Activated naive CD8-positive, alpha-beta T cell treated with anti-CD3 and anti-CD28 coated beads for 36 hours (primary cell): Measurements from ENCODE around the gene UST. TPM values are rescaled to one million over a fixed set of nuclear protein-coding genes. Genes with fewer than 3 reads are reported as not detected.

ENCODE experiments used
- DNase-seq: peaks from one replicate; pipeline ENCODE4 v3.0.0; 2021
- H3K27ac Mint-ChIP-seq: one replicate; pipeline ENCODE4 v1.8.0; 2022; ENCODE audit warnings: mild to moderate bottlenecking, moderate library complexity, mixed read lengths
- H3K27me3 Mint-ChIP-seq: one replicate; pipeline ENCODE4 v1.8.0; 2022; ENCODE audit warnings: mild to moderate bottlenecking, mixed read lengths
- H3K36me3 Mint-ChIP-seq: one replicate; pipeline ENCODE4 v1.8.0; 2021; ENCODE audit warnings: mild to moderate bottlenecking, mixed read lengths
- H3K4me1 Mint-ChIP-seq: one replicate; pipeline ENCODE4 v1.8.0; 2021; ENCODE audit warnings: mixed read lengths
- H3K4me3 Mint-ChIP-seq: one replicate; pipeline ENCODE4 v1.8.0; 2022; ENCODE audit warnings: mild to moderate bottlenecking, moderate library complexity, mixed read lengths
- H3K9me3 Mint-ChIP-seq: one replicate; pipeline ENCODE4 v1.8.0; 2022; ENCODE audit warnings: mixed read lengths
- total RNA-seq, 2 experiments: library from RNA; stranded (reverse); gene quantifications; one replicate each; pipeline ENCODE4 v1.2.3, GENCODE V29; 2021

Gene UST
- total RNA-seq, 2 experiments from 2014 or later, result 0.82 to 0.89 TPM

GRCh38 chr6:148824291-148824690, 77.5 kb downstream of the UST start:
- DNase-seq, result no peak
- Mint-ChIP-seq H3K4me1 (no peaks in the 10 kb centered on the region), H3K27me3 (peaks cover 8% of the 10 kb centered on the region), H3K27ac (no peak overlapping the region), H3K9me3 (peaks cover 4% of the 10 kb centered on the region), H3K4me3 (no peak overlapping the region), H3K36me3 (no peaks in the 10 kb centered on the region)

- H3K36me3 Mint-ChIP-seq, result no peaks in the 10 kb centered on the region
- H3K27me3 Mint-ChIP-seq, result peaks cover 8% of the 10 kb centered on the region
- H3K4me3 Mint-ChIP-seq, result no peak overlapping the region
- DNase-seq, result no peak
- no peaks in the 10 kb centered on the region for H3K4me1 Mint-ChIP-seq
- H3K9me3 Mint-ChIP-seq, result peaks cover 4% of the 10 kb centered on the region
- no peak overlapping the region for H3K27ac Mint-ChIP-seq
Measured at GRCh38 chr6:148824960-148825359, 78.1 kb downstream of the UST start.

DNA sequence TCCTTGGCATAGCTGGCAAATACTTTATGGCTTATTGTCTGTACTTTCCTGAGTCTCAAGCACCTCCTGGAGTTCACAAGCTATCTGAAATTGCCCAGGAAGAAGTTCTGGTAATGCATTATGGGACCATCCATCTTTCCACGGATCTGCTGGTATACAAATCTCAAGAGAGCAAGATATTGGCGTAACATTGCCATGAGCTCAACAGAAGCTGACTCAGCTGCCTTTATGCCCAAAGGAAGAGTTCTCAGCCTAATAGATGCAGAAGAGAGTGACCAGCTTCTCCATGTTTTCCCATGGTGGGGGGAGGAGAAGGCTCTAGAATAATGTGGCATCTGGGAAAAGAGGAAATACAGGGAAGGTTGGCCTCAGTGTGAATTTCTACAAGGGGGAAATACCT, 78.7 kb downstream of the UST start:
- no peak overlapping the region for H3K27ac Mint-ChIP-seq
- H3K9me3 Mint-ChIP-seq, result peaks cover 4% of the 10 kb centered on the region
- no peaks in the 10 kb centered on the region for H3K36me3 Mint-ChIP-seq

GRCh38 chr6:148827416-148828045, 80.7 kb downstream of the UST start:
- no peak for DNase-seq
- no peaks in the 10 kb centered on the region for H3K36me3 Mint-ChIP-seq
- peaks cover 8% of the 10 kb centered on the region for H3K27me3 Mint-ChIP-seq
- peaks cover 9% of the 10 kb centered on the region for H3K4me1 Mint-ChIP-seq
- H3K9me3 Mint-ChIP-seq, result peaks cover 4% of the 10 kb centered on the region
- no peak overlapping the region for H3K4me3 Mint-ChIP-seq
- H3K27ac Mint-ChIP-seq, result no peak overlapping the region

More for the DNA sequence above, 78.7 kb downstream of the UST start:
- Mint-ChIP-seq H3K4me1 (peaks cover 3% of the 10 kb centered on the region), H3K4me3 (no peak overlapping the region), H3K27me3 (peaks cover 8% of the 10 kb centered on the region)
- no peak for DNase-seq

DNA sequence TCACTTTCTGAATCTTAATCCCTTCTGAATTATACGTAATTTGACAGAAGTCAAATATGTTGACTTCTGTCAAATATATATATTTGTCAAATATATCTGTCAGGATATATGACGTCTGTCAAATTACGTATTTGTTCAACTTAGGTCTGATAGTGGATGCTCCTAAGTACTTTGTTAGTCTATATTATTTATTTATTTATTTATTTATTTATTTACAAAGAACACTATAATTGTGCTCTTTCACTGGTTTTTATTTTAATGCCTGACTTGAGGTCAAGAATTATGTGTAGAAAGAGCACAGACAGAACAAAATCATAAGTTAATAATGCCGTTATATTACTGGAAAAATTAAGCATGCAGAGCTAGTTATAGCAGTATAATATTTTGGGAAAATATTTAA, 81.2 kb downstream of the UST start:
- Mint-ChIP-seq H3K4me1 (peaks cover 9% of the 10 kb centered on the region), H3K36me3 (no peaks in the 10 kb centered on the region), H3K27ac (no peak overlapping the region), H3K9me3 (peaks cover 4% of the 10 kb centered on the region), H3K4me3 (no peak overlapping the region), H3K27me3 (peaks cover 9% of the 10 kb centered on the region)
- no peak for DNase-seq

DNA sequence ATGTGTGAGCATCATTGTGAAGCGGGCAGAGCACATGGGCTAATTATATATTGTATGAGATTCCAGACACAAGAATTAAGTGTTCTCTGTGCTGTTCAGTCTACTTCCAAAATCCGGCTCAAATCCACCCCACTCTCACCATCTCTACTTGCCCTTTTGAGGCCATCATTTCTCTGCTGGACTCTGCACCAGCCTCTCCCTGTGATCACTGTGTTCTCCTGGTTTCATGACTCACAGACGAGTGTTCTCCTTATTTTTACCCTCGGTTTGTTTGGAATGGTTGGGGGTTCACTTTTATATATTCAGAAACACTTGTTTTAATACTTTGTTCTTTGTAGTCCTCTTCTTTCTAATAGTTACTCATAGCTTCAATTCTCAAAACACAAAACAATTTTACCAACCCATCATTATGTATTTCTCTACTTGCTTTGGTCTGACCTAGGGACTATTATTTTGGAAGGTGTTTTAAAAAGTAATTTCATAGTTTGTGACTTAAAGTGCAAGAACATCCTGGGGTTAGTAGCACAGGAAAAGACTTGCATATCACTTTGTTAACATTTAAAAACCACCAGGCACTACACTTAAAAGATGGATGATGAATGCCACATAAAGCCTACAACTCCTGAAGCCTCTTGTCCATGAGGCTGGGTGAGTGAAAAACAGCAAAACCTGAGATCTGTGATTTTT, 82.7 kb downstream of the UST start:
- H3K27me3 Mint-ChIP-seq, result peaks cover 9% of the 10 kb centered on the region
- H3K4me1 Mint-ChIP-seq, result peaks cover 9% of the 10 kb centered on the region
- no peaks in the 10 kb centered on the region for H3K36me3 Mint-ChIP-seq
- no peak overlapping the region for H3K4me3 Mint-ChIP-seq
- DNase-seq, result no peak
- peaks cover 4% of the 10 kb centered on the region for H3K9me3 Mint-ChIP-seq
- H3K27ac Mint-ChIP-seq, result no peak overlapping the region

DNA sequence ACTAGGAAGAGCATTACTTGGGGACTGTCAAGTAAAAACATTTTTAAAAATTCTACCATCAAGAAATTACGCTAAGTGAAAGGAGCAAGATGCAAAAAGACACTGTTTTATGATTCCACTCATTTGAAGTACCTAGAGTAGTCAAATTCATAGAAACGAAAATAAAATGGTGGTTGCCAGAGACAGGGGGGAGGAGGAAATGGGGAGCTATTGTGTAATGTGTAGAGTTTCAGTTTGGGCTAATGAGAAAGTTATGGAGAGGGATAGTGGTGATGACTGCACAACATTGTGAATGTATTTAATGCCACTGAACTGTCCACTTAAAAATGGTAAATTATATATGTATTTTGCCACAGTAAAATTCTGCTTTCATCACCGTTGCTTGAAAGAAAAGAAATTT, 83.8 kb downstream of the UST start:
- H3K36me3 Mint-ChIP-seq, result no peaks in the 10 kb centered on the region
- H3K27ac Mint-ChIP-seq, result peak overlapping the region; percentile 36
- H3K9me3 Mint-ChIP-seq, result no peaks in the 10 kb centered on the region
- H3K4me1 Mint-ChIP-seq, result peaks cover 9% of the 10 kb centered on the region
- peaks cover 9% of the 10 kb centered on the region for H3K27me3 Mint-ChIP-seq
- no peak for DNase-seq
- peak overlapping the region; percentile 55 for H3K4me3 Mint-ChIP-seq

- peaks cover 12% of the 10 kb centered on the region for H3K4me1 Mint-ChIP-seq
Measured at GRCh38 chr6:148831064-148831463, 84.2 kb downstream of the UST start.

DNA sequence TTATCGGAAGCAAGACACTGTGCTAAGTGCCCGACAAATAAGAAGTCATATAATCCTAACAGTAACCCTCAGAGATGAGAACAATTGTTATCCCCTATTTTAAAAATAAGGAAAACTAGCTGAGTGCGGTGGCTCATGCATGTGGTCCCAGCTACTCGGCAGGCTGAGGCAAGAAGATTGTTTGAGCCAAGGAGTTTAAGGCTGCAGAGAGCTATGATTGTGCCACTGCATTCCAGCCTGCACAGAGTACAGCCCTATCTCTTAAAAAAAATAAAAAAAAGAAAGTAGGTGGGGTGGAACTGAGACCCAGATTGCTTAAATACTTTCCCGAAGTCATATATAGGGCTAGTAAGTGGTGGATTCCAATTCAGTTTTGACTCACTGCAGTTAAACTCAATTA, 84.7 kb downstream of the UST start:
- no peak overlapping the region for H3K4me3 Mint-ChIP-seq
- no peak for DNase-seq
- no peaks in the 10 kb centered on the region for H3K36me3 Mint-ChIP-seq
- no peaks in the 10 kb centered on the region for H3K9me3 Mint-ChIP-seq
- peaks cover 16% of the 10 kb centered on the region for H3K4me1 Mint-ChIP-seq
- H3K27me3 Mint-ChIP-seq, result peaks cover 9% of the 10 kb centered on the region
- no peak overlapping the region for H3K27ac Mint-ChIP-seq

More at GRCh38 chr6:148831064-148831463, 84.2 kb downstream of the UST start:
- DNase-seq, result peak; percentile 3
- Mint-ChIP-seq H3K9me3 (no peaks in the 10 kb centered on the region), H3K27me3 (peaks cover 9% of the 10 kb centered on the region), H3K36me3 (no peaks in the 10 kb centered on the region), H3K4me3 (peak overlapping the region; percentile 55), H3K27ac (no peak overlapping the region)

DNA sequence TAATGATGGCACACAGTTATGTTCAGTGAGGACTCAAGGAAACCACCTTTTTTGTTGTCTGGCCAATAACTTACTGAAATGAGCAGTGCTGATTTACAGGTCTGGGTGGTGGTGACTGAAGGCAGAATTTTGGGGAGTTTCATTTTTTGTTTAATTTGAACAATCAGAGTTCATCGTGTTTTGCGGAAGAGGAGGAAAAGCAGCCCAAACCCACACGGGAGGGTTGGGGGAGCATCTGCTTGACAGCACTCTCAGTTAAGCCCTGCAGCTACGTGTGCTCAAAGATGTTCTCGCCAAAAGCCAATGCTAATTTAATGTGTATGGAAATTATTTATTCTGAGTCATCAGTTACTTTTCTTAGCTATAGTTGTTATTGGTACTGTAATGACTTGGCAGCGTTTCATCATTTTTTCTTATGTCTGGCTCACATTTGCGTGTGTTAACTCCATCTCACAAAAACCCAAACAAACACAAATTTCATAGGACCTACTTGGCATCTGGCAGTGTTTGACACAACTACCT, 89.2 kb downstream of the UST start:
- Mint-ChIP-seq H3K27ac (peak overlapping the region; percentile 38), H3K4me1 (peaks cover 11% of the 10 kb centered on the region), H3K36me3 (no peaks in the 10 kb centered on the region), H3K9me3 (no peaks in the 10 kb centered on the region), H3K27me3 (peaks cover 4% of the 10 kb centered on the region), H3K4me3 (no peak overlapping the region)
- DNase-seq, result no peak

DNA sequence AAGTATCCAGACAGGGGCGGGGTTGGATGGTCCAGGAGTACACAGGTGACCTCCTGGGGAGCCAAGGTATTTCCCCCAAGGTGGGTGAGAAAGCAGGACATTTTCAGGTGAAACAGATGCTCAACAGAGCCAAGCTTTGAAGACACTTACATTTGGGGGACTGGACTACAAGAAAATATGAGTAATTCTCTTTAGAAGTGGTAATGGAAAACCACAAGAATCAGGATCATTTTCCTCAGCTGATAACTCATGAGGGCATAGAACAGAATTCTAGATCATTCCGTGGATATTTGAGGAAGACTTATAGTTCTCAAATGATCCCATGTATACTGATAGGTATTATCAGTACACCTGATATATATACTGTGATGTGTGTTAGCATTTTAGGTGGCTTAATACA, 89.9 kb downstream of the UST start:
- Mint-ChIP-seq H3K4me1 (peaks cover 9% of the 10 kb centered on the region), H3K9me3 (no peaks in the 10 kb centered on the region), H3K36me3 (no peaks in the 10 kb centered on the region), H3K4me3 (no peak overlapping the region), H3K27ac (peak overlapping the region; percentile 38), H3K27me3 (peaks cover 4% of the 10 kb centered on the region)
- DNase-seq, result no peak

- Mint-ChIP-seq H3K27me3 (peaks cover 4% of the 10 kb centered on the region), H3K9me3 (no peaks in the 10 kb centered on the region), H3K4me1 (peaks cover 13% of the 10 kb centered on the region), H3K4me3 (no peak overlapping the region), H3K36me3 (no peaks in the 10 kb centered on the region), H3K27ac (no peak overlapping the region)
- DNase-seq, result no peak
Measured at GRCh38 chr6:148837941-148838340, 91.1 kb downstream of the UST start.

DNA sequence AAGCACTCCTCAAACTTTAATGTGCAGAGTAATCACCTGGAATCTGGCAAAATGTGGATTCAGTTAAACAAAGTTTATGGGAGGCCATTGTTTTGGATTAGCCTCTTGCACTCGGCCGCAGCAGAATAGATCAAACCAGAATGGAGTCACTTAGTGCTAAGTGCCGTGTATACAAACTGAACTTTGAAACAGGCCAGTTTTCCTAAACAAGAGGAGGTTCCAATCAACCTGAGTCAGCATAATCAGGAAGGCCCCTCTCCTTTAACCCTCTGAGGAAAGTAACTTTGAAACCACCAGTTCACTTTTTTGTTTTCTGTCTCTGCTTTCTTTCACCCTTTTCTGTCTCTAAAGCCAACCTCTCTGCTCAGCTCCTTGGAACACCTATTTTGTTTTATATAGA, 92.2 kb downstream of the UST start:
- DNase-seq, result no peak
- Mint-ChIP-seq H3K36me3 (no peaks in the 10 kb centered on the region), H3K4me1 (peaks cover 13% of the 10 kb centered on the region), H3K27me3 (no peaks in the 10 kb centered on the region), H3K27ac (no peak overlapping the region), H3K4me3 (no peak overlapping the region), H3K9me3 (no peaks in the 10 kb centered on the region)

- Mint-ChIP-seq H3K36me3 (no peaks in the 10 kb centered on the region), H3K27me3 (no peaks in the 10 kb centered on the region), H3K9me3 (no peaks in the 10 kb centered on the region), H3K4me1 (peaks cover 13% of the 10 kb centered on the region), H3K27ac (no peak overlapping the region), H3K4me3 (no peak overlapping the region)
- DNase-seq, result no peak
Measured at GRCh38 chr6:148840256-148840655, 93.4 kb downstream of the UST start.

DNA sequence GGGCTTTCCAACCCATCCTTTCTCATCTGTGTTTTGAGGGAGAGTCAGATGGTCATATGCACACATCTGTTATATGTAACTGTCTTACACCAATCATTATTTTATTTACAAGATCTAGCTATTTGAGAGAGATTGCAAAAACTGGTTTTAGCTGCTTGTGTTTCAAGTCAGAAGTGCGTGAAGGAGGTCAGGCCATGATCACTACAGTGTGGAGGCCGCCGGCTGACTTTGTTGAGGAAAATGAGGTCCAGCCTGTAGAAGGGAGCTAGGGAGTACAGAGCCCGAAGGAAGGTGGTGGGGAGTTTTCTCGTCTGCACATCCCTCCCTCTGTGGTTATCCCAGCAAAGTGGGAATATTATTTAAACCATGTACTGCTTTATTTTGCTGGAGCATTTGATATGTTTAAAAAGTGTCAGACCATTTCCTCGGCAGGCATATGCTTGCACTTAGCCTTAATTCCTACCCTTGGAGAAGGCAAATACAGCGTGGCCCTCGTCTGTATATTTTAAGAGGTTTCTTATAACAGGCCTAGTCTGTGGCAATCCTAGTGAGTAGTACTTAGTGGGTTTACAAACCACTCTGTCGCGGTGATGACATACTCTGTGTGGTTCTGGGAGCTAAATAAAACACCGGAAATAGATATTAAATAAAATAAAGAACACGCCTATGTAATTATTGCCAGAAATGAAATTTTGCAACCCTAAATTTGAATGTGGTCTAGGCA, 95.6 kb downstream of the UST start:
- no peak overlapping the region for H3K4me3 Mint-ChIP-seq
- no peaks in the 10 kb centered on the region for H3K27me3 Mint-ChIP-seq
- no peak for DNase-seq
- H3K4me1 Mint-ChIP-seq, result peaks cover 3% of the 10 kb centered on the region
- no peaks in the 10 kb centered on the region for H3K9me3 Mint-ChIP-seq
- H3K27ac Mint-ChIP-seq, result no peak overlapping the region
- no peaks in the 10 kb centered on the region for H3K36me3 Mint-ChIP-seq
